ENCODE measurements around the gene LRP4. TPM values are rescaled to one million over a fixed set of nuclear protein-coding genes. Genes with fewer than 3 reads are reported as not detected.

LRP4 gene
- total and polyA plus RNA-seq, 2 of the 4 experiments (the other 2 are of a cell fraction) = 4.1 to 5.8 TPM

GRCh38 chr11:46966773-46967172 lies 48.4 kb upstream of the LRP4 start:
- Histone ChIP-seq H2BK5ac (ENCODE audit: low read depth, low read length, poor library complexity, severe bottlenecking) (no peak overlapping the region), H2BK15ac (ENCODE audit: low read depth, low read length) (no peak overlapping the region), H3K23ac (ENCODE audit: low read depth, low read length) (no peak overlapping the region), H3K9ac (ENCODE audit: low read depth, low read length) (no peak overlapping the region), H3K56ac (ENCODE audit: extremely low read depth, insufficient read depth, low read length) (no peak overlapping the region), H4K5ac (ENCODE audit: low read depth, low read length) (no peak overlapping the region), H3K4ac (ENCODE audit: low read depth, low read length) (no peak overlapping the region), H4K20me1 (ENCODE audit: insufficient read depth, low read length) (no peaks in the 10 kb centered on the region), H2BK120ac (ENCODE audit: low read depth, low read length) (no peak overlapping the region), H3K27ac (ENCODE audit: insufficient read depth, low read length) (no peak overlapping the region), H3K27me3 (ENCODE audit: control insufficient read depth, insufficient read depth, low read length) (no peaks in the 10 kb centered on the region), H2BK20ac (ENCODE audit: low read depth, low read length) (no peak overlapping the region), H4K91ac (ENCODE audit: insufficient read depth, low read depth, low read length) (no peak overlapping the region), H3K18ac (ENCODE audit: low read depth, low read length) (no peak overlapping the region), H2AK5ac (ENCODE audit: low read depth, low read length) (no peak overlapping the region), H3K79me1 (ENCODE audit: low read depth in 1 of 2, low read length in 2 of 2) (peaks cover 0 to 3% of the 10 kb centered on the region in 2 experiments; a peak in 2 of 4 replicates), H3K9me1 (ENCODE audit: insufficient read depth, low read length) (no peaks in the 10 kb centered on the region), H3K4me3 (ENCODE audit: insufficient read depth, low read depth, low read length) (no peak overlapping the region), H3K14ac (replicated peaks; ENCODE audit: low read depth, low read length) (no peak overlapping the region), H3K4me2 (ENCODE audit: low read depth, low read length) (no peak overlapping the region), H3K4me1 (ENCODE audit: control insufficient read depth, insufficient read depth, low read length) (no peaks in the 10 kb centered on the region), H3K9me3 (ENCODE audit: control insufficient read depth, insufficient read depth, low read length) (no peaks in the 10 kb centered on the region), H2AFZ (replicated peaks; ENCODE audit: low read length, poor library complexity) (no peak overlapping the region), H4K8ac (ENCODE audit: low read depth in 2 of 2, low read length in 2 of 2) (no peak overlapping the region), H2AK9ac (replicated peaks; ENCODE audit: low read depth, low read length, poor library complexity) (no peak overlapping the region), H3K36me3 (ENCODE audit: control insufficient read depth, insufficient read depth, low read length) (0 out of 2 replicates have a peak, but pooled peaks cover 1% of the 10 kb centered on the region)
- TF ChIP-seq MXI1 (IDR thresholded peaks at IDR 0.05; ENCODE audit: borderline replicate concordance, low read depth, low read length) (no peak), NFE2L2 (IDR thresholded peaks at IDR 0.05; ENCODE audit: low read depth, low read length) (no peak), RAD21 (IDR thresholded peaks at IDR 0.05; ENCODE audit: low read length) (no peak), MAZ (IDR thresholded peaks at IDR 0.05; ENCODE audit: borderline replicate concordance, low read depth, low read length) (no peak), BHLHE40 (IDR thresholded peaks at IDR 0.05; ENCODE audit: low read depth, low read length) (no peak), FOS (IDR thresholded peaks at IDR 0.05; ENCODE audit: low read depth, low read length) (no peak), USF2 (IDR thresholded peaks at IDR 0.05; ENCODE audit: low read depth, low read length) (no peak), CTCF (conservative IDR thresholded peaks at IDR 0.05; ENCODE audit: low read depth, low read length) (no peak), RFX5 (IDR thresholded peaks at IDR 0.05; ENCODE audit: low read depth, low read length) (no peak)
- TF ChIP-seq, protein P1, sequence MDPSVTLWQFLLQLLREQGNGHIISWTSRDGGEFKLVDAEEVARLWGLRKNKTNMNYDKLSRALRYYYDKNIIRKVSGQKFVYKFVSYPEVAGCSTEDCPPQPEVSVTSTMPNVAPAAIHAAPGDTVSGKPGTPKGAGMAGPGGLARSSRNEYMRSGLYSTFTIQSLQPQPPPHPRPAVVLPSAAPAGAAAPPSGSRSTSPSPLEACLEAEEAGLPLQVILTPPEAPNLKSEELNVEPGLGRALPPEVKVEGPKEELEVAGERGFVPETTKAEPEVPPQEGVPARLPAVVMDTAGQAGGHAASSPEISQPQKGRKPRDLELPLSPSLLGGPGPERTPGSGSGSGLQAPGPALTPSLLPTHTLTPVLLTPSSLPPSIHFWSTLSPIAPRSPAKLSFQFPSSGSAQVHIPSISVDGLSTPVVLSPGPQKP (IDR thresholded peaks at IDR 0.05; ENCODE audit: borderline replicate concordance, low read depth, low read length) = no peak
- POLR2A ChIA-PET (ENCODE audit: unreplicated experiment) = interaction anchor here (0.6 kb wide), 1 partner anchor 9 kb away, joined by 4 read pairs; no protein-coding TSS in a partner anchor
- ATAC-seq (ENCODE audit: low read depth) (no peak), DNase-seq (no peak)
- CTCF ChIA-PET = interaction anchor here (0.9 to 1.2 kb wide), 2 partner anchors 14 to 183 kb away, joined by 3 read pairs; no protein-coding TSS in a partner anchor
- dilution Hi-C loops (cut with HindIII; ENCODE audit: low sequenced_read_pairs, unreplicated experiment) = no loop called here
- no CpG with 5 or more reads among the region's 2 CpGs for WGBS, 2 experiments (ENCODE audit: extremely low coverage in 2 of 2, insufficient read length in 1 of 2)
- intact Hi-C loops (cut with micrococcal nuclease) = no loop called here
- no TSS peak for BruUV-seq (replicated peaks)
- in situ Hi-C loops (cut with MboI; ENCODE audit: low sequenced_read_pairs) = no loop called here
